ENCODE results near the gene GSS.

DNA sequence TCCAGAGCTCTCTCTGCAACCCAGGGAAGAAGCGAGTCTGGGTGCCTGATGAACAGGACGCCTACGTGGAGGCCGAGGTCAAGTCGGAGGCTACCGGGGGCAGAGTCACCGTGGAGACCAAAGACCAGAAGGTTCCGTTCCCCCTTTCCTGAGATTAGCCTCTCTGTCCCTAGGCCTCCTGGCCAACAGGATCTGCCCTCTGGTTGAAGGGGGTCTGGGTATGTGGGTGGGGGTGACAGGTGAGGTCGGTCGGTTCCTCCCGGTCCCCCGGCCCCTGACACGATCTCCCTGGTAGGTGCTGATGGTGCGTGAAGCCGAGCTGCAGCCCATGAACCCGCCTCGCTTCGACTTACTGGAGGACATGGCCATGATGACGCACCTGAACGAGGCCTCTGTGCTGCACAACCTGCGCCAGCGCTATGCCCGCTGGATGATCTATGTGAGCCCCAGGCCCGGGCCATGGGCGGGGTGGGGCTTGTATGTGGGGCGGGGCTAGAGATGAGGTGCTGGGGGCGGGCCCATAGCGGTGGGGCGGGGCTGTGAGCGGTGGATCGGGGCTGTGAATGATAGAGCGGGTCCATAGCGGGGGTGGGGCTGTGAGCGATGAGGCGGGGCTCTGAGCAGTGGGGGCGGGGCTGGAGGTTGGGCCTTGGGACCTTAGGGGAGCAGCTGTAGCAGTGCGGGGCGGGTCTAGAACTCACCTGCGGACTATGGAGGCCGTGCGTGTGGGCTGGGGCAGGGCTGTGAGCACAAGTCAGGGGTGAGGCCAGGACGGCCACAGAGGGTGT lies 24.0 kb upstream of the GSS start:
- TF ChIP-seq POLR2A (IDR thresholded peaks at IDR 0.05; ENCODE audit: low read length) (no peak), GATA1 (IDR thresholded peaks at IDR 0.05; ENCODE audit: low read depth, low read length) (no peak)

Data from erythroblast (primary cell).